ENCODE results near the gene SFN. TPM values are rescaled to one million over a fixed set of nuclear protein-coding genes. Genes with fewer than 3 reads are reported as not detected.

The SFN gene
- total and polyA plus RNA-seq, 2 donors = 8.6 to 23.5 TPM

DNA sequence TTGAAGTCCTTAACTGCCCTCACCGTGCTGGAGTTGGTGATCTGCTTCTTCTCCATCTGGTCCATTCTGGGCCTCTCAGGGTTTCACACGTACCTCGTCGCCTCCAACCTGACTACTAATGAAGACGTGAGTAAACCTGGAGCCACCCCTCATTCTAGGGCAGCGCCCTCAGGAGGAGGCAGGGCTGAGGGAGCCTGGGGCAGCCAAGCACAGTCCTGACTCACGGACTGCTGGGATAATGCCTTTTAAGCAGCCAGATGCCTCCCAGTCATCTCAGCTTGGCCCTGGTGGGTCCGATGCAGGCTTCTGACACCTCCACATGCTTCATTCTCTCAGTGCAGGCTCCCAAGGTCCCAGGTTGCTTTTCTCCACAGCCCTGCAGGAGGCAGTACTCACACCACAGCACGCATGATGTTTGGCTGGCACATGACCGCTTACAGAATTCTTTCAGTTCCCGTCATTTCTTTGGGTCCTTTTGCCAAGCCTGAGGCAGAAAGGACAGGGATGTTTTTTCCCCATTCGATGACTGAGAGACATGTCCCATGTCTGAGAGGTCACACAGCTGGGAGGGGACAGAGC is 11.8 kb upstream of the SFN start:
- DNase-seq (ENCODE audit: extremely low spot score) = no peak
- Histone ChIP-seq H3K36me3 (ENCODE audit: insufficient read depth) (peaks cover 5% of the 10 kb centered on the region), H3K4me3 (ENCODE audit: low read depth, low read length) (no peak overlapping the region), H3K4me1 (ENCODE audit: insufficient read depth) (no peaks in the 10 kb centered on the region), H3K27ac (ENCODE audit: low read depth) (no peak overlapping the region)
- 82% methylated on average over 12 of the region's 12 CpGs for WGBS

DNA sequence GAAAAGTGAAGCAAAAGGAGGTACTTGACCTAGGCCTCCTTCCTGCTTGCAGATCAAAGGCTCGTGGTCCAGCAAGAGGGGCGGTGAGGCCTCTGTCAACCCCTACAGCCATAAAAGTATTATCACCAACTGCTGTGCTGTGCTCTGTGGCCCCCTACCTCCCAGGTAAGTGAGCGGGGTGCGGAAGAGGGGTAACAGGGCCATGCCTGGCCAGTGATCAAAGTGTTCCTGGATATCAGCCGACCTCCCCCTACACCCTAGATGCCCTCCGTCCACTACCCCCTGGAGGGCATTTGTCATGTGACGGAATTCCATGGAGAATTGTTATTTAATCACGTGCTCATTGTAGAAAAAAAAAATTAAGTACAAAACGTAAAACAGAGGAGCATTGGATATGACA is 10.2 kb upstream of the SFN start:
- H3K4me1 ChIP-seq (ENCODE audit: insufficient read depth) = no peaks in the 10 kb centered on the region
- WGBS = 73% methylated on average over 9 of the region's 9 CpGs

DNA sequence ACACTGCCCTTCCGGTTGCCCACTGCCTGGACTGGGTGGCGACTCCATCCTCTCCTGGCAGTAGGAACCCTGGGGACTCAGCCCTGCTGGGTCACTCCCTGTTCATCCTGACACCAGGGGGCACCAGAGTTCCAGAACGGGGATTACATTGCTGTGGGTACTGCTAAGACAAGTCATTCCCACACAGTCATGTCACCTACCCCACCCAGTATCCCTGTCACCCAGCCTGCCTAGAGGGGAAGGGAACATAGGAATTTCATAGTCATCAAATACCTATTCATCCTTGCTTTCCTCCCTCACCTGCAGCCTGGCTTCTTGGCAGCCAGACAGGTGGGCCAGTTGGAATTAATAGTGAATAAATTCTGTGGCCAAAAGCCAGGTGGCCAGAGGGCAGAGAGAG is 9.8 kb upstream of the SFN start:
- Histone ChIP-seq H3K4me1 (ENCODE audit: insufficient read depth) (no peaks in the 10 kb centered on the region), H3K4me3 (ENCODE audit: low read depth, low read length) (no peak overlapping the region), H3K27ac (ENCODE audit: low read depth) (no peak overlapping the region), H3K36me3 (ENCODE audit: insufficient read depth) (peaks cover 2% of the 10 kb centered on the region)
- 20% methylated on average over 3 of the region's 3 CpGs for WGBS
- DNase-seq (ENCODE audit: extremely low spot score) = no peak

More for the DNA sequence above, 10.2 kb upstream of the SFN start:
- no peak for DNase-seq (ENCODE audit: extremely low spot score)
- Histone ChIP-seq H3K27ac (ENCODE audit: low read depth) (no peak overlapping the region), H3K4me3 (ENCODE audit: low read depth, low read length) (no peak overlapping the region), H3K36me3 (ENCODE audit: insufficient read depth) (peaks cover 2% of the 10 kb centered on the region)

DNA sequence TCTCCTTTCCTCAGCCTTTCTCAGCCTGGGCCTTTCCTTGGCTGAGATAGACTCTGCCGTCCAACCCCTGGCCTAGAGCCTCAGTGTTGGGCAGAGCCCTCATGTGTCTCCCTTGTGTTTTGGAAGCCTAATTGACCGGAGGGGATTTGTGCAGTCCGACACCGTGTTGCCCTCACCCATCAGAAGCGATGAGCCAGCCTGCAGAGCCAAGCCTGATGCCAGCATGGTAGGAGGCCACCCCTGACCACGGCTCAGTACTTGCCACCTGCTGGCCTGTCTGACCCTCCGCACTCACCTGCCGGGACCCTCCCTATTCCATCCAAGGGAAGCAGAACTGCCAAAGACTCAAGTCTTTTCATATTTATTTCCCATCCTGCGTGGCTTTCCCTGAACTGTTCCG is 9.3 kb upstream of the SFN start:
- H3K36me3 ChIP-seq (ENCODE audit: insufficient read depth) = peaks cover 2% of the 10 kb centered on the region

DNA sequence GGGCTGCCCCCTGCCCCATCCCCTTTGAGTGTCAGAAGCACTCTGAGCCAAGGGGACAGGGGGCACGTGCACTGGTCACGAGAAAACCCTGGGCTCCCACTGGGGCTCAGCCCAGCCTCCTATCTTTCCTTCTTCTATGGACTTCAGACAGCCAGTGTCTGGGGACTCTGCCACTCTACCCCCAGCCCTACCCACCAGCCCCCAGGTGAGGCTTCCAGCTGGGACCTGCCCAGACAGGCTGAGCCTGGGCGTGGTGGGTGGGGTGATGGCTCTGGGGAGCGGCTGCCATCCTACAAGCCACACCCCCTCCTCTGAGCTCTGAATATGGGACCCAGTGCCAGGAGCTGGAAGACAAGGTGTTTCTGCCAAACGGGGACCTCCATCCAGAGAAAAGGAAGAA is 8.0 kb upstream of the SFN start:
- peaks cover 2% of the 10 kb centered on the region for H3K36me3 ChIP-seq (ENCODE audit: insufficient read depth)
- WGBS = 80% methylated on average over 5 of the region's 5 CpGs
- no peak overlapping the region for H3K4me3 ChIP-seq (ENCODE audit: low read depth, low read length)
- no peak overlapping the region for H3K27ac ChIP-seq (ENCODE audit: low read depth)
- DNase-seq (ENCODE audit: extremely low spot score) = no peak
- H3K4me1 ChIP-seq (ENCODE audit: insufficient read depth) = no peaks in the 10 kb centered on the region

More for the DNA sequence above, 9.3 kb upstream of the SFN start:
- DNase-seq (ENCODE audit: extremely low spot score) = no peak
- Histone ChIP-seq H3K4me3 (ENCODE audit: low read depth, low read length) (no peak overlapping the region), H3K27ac (ENCODE audit: low read depth) (no peak overlapping the region), H3K4me1 (ENCODE audit: insufficient read depth) (no peaks in the 10 kb centered on the region)
- WGBS = 94% methylated on average over 10 of the region's 10 CpGs

DNA sequence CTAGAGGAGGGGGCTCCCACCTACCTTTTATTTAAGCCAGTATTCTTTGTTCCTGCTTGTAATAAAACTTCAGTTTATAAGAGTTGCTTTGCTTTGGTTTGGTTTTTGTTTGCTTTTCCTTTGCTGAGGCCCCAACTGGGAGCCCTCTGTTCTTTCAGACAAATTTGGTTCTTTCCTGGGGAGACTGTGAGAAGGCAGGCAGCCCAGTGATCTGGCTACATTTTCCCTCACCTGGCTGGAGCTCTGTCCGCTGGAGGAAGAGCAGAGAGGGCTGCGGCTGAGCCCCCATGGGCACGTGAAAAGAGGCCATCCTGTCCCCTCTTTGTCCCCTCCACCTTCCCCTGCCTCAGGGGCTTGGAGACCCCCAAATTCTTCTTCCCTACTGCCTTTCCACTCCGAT is 7.3 kb upstream of the SFN start:
- no peak for DNase-seq (ENCODE audit: extremely low spot score)
- Histone ChIP-seq H3K4me1 (ENCODE audit: insufficient read depth) (no peaks in the 10 kb centered on the region), H3K36me3 (ENCODE audit: insufficient read depth) (no peaks in the 10 kb centered on the region), H3K27ac (ENCODE audit: low read depth) (no peak overlapping the region), H3K4me3 (ENCODE audit: low read depth, low read length) (no peak overlapping the region)
- WGBS = 91% methylated on average over 4 of the region's 4 CpGs

DNA sequence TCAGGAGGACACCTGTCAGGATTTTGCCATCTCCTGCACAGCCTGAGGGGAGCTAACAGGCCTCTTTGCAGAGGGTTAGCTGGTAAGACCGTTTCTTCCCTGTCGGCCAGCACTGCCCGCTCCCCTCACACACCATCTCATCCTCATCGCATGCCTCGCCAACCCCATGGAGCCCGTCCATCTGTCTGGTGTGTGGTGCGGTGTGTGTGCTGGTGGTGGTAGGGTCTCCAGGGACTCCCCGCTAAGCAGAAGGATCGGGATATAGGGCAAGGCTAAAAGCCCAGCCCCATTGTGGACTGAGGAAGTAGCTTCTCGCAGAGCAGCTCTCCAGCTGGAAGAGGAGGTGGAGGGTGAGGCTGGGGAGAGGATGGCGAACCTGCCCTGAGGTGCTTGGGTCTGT is 6.8 kb upstream of the SFN start:
- no peak overlapping the region for H3K27ac ChIP-seq (ENCODE audit: low read depth)
- no peaks in the 10 kb centered on the region for H3K36me3 ChIP-seq (ENCODE audit: insufficient read depth)
- H3K4me3 ChIP-seq (ENCODE audit: low read depth, low read length) = no peak overlapping the region
- H3K4me1 ChIP-seq (ENCODE audit: insufficient read depth) = no peaks in the 10 kb centered on the region
- 91% methylated on average over 11 of the region's 11 CpGs for WGBS
- no peak for DNase-seq (ENCODE audit: extremely low spot score)

DNA sequence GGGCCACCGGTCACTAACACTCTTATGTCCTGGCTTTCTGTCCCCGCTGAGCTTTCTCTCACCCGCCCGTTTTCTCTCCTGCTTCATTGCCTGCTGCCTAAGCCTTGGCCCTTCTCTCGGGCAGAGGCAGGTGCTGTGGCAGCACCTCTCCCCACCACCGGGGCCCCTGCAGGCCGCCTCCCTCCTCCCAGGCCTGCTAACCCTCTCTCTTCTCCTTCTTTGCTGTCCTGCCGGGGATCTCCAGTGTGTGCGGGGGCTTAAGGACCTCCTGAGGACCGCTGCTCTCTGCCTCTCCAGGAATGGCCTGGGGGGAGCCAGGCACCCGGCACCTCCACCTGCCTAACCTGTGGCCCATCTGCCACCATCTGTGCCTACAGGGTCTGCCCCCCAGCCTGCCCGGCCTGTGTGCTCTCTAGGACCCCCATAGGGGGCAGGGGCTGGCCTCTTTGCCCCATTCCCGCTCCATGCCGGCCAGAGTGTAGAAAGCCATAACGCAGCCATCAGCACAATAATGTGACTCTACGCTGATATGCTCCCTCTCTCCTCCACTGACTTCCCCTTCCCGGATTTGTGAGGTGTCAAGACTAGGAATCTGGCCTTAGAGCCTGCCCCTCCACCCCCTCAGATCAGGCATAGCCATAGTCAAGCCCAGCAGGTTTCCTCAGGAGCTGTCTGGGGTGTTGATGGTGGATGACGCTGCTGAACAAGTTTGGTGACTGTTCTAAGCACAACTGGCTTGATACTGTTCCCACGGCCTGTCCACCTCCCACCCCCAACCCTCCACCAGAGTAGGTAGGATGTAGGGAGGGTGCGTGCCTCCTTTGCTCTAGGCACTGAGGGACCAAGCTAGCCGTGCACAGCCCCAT is 6.1 kb upstream of the SFN start:
- WGBS = 73% methylated on average over 21 of the region's 21 CpGs
- no peak overlapping the region for H3K4me3 ChIP-seq (ENCODE audit: low read depth, low read length)
- DNase-seq (ENCODE audit: extremely low spot score) = no peak
- no peak overlapping the region for H3K27ac ChIP-seq (ENCODE audit: low read depth)
- no peaks in the 10 kb centered on the region for H3K4me1 ChIP-seq (ENCODE audit: insufficient read depth)
- no peaks in the 10 kb centered on the region for H3K36me3 ChIP-seq (ENCODE audit: insufficient read depth)

DNA sequence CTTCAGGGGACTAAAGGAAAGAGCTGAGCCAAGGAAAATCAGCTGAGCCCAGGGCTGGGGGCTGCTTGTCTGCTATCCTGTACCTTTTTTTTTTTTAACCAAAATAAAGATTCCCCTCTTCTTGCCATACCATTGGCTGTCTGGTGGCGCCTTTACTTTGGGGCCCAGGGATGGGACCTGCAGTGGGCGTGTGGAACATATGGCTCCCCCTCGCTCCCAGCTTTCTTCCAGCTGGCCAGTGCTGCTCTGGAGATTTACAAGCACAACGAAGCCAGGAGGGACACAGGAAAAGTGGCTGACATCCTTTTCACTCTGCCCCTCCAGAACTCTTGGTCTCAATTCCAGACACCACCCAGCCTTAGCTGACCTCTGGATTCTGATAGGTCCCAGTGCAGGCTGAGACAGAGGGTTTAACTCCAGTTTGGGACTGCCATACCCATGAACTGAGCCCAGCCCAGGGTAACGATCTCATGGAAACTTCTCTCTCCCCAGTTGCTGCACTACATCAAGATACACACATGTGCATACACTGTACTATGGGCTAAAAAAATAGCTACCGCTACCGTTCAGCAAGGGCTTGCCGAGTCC is 5.4 kb upstream of the SFN start:
- H3K27ac ChIP-seq (ENCODE audit: low read depth) = no peak overlapping the region

DNA sequence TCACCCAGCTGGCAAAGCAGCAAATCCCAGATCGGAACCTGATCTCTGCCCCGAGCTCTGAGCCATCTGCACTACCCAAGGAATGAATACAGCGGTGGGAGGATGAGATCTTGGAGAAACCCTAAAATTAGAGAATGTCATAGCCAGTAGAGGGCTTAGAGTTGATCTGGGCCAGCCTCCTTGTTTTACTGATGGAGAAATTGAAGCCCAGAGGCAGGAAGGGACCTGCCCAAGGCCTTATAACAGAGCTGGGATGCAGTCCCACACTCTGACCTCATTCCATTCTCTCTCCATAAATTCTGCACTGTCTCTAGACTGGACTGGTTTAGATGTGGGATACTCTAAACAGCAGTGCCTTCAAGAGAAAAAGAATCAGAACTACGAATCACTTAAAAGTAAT is 4.8 kb upstream of the SFN start:
- Histone ChIP-seq H3K4me3 (ENCODE audit: low read depth, low read length) (no peak overlapping the region), H3K36me3 (ENCODE audit: insufficient read depth) (no peaks in the 10 kb centered on the region), H3K27ac (ENCODE audit: low read depth) (no peak overlapping the region), H3K4me1 (ENCODE audit: insufficient read depth) (no peaks in the 10 kb centered on the region)
- WGBS = 69% methylated on average over 4 of the region's 4 CpGs
- DNase-seq (ENCODE audit: extremely low spot score) = no peak

More for the DNA sequence above, 5.4 kb upstream of the SFN start:
- no peak for DNase-seq (ENCODE audit: extremely low spot score)
- no peaks in the 10 kb centered on the region for H3K4me1 ChIP-seq (ENCODE audit: insufficient read depth)
- WGBS = 68% methylated on average over 8 of the region's 8 CpGs
- no peaks in the 10 kb centered on the region for H3K36me3 ChIP-seq (ENCODE audit: insufficient read depth)
- H3K4me3 ChIP-seq (ENCODE audit: low read depth, low read length) = no peak overlapping the region

DNA sequence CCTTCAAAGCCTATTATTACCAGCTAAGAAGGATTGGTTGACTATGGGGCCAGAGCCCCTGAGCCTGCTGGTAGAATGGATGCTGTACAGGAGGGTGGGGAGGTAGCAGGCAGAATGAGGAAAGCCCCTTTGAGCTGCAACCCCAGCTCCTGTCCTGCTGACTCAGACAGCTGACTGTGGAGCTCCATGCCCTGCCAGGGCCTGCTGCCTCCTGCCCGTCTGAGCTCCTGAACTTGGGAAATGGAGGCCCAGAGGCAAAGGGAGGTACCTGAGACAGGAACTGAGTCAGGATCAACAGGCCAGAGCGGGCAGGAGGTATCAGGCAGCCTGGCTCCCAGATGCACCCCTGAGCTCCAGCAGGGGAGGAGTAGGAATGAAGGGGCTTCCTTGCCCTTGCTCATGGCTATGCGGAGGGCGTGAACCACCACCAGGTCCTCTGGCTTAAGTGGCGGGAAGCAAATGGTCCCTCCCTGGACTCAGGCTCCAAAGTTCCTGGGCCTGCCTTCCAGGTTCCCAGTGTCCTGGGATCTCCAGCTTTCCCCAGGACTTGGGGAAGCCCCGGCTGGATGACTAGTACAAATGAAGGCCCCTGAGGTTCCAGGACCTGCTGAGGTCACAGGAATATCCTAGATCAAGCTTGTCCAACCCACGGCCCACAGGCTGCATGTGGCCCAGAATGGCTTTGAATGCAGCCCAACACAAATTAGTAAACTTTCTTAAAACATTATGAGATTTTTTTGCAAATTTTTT is 3.9 kb upstream of the SFN start:
- H3K4me1 ChIP-seq (ENCODE audit: insufficient read depth) = no peaks in the 10 kb centered on the region
- H3K27ac ChIP-seq (ENCODE audit: low read depth) = no peak overlapping the region
- no peaks in the 10 kb centered on the region for H3K36me3 ChIP-seq (ENCODE audit: insufficient read depth)
- 90% methylated on average over 7 of the region's 7 CpGs for WGBS
- H3K4me3 ChIP-seq (ENCODE audit: low read depth, low read length) = no peak overlapping the region
- no peak for DNase-seq (ENCODE audit: extremely low spot score)

DNA sequence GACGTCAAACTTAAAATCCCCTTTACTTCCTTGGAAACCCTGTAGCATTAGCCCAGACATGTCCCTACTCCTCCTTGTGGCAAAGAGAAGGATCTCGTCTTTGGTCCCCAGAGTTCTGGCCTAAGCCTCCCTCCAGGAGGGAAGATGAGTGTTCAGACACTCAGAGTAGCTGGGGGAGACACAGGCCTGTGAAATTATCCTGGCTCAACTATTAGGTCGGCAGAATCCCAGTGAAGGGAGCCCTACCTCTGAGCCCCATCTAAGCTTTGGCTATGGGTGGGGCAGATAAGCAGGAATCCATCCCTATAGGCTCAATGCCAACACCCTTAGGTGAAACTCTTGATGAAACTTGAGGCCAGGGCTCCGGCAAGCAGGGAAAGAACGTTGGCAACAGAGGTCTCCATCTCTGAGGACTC is 1.7 kb upstream of the SFN start:
- Histone ChIP-seq H3K27ac (ENCODE audit: low read depth) (no peak overlapping the region), H3K36me3 (ENCODE audit: insufficient read depth) (no peaks in the 10 kb centered on the region)
- 65% methylated on average over 5 of the region's 5 CpGs for WGBS

DNA sequence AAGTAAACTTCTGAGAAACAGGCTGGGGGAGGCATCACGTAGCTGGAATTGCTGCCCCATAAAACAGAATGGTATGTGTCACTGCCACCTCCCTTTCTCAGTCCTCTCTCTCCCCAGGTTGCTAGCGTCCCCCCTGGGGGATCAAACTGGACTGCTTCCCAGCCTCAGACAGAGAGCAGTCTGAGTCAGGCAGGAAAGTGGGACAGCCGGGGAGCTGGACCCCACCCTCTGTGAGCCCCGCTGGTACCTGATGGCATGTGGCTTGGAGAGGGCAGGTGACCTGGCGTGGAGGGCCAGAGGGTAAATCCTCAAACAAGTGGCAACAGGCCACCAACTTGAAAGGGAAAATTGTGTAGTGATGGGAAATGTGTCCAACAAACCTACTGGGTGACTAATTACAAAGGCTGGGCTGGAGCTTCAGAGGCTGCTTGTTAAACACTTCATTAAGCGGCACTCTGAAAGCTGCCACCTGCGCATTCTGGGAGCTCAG is 1.0 kb upstream of the SFN start:
- Histone ChIP-seq H3K4me3 (ENCODE audit: low read depth, low read length) (no peak overlapping the region), H3K4me1 (ENCODE audit: insufficient read depth) (no peaks in the 10 kb centered on the region), H3K27ac (ENCODE audit: low read depth) (no peak overlapping the region), H3K36me3 (ENCODE audit: insufficient read depth) (no peaks in the 10 kb centered on the region)
- 81% methylated on average over 7 of the region's 7 CpGs for WGBS
- DNase-seq (ENCODE audit: extremely low spot score) = no peak

More for the DNA sequence above, 1.7 kb upstream of the SFN start:
- no peak overlapping the region for H3K4me3 ChIP-seq (ENCODE audit: low read depth, low read length)
- H3K4me1 ChIP-seq (ENCODE audit: insufficient read depth) = no peaks in the 10 kb centered on the region
- DNase-seq (ENCODE audit: extremely low spot score) = no peak

All from urinary bladder (tissue), 4 donors.